GM10248 (cell line): Measurements from ENCODE around the gene ZNF718.
"Not testable (repeated sequence)": the region's sequence is repeated elsewhere in the genome, so short reads cannot be mapped to it uniquely, and the experiment has no call there.

Experiments used
- CTCF ChIA-PET: fragments of 300-600 bp; sonication (Branson Sonifier 250); formaldehyde crosslinking; extraction: SDS; loops from one replicate; lab custom pipeline; 2021; ENCODE audit warnings: antibody characterized with exemption; lab: Yijun Ruan, JAX
- POLR2A ChIA-PET: fragments of 350-650 bp; sonication (Branson Sonifier 250); formaldehyde crosslinking; extraction: SDS; loops from one replicate; lab custom pipeline; 2020; ENCODE audit warnings: antibody characterized with exemption; lab: Yijun Ruan, JAX
- DNase-seq: peaks from one replicate; pipeline ENCODE4 v3.0.0; 2012; ENCODE audit errors: extremely low spot score
- TF ChIP-seq, protein P1 (sequence below): IDR thresholded peaks from 2 replicates; pipeline ENCODE4 v1.5.1; 2012; ENCODE audit warnings: mild to moderate bottlenecking, low read depth; ENCODE audit errors: extremely low read depth, missing control alignments, control extremely low read depth

Gene ZNF718

GRCh38 chr4:146621-147020, 22.3 kb downstream of the ZNF718 start:
- ChIA-PET POLR2A (no interaction called here), CTCF (no interaction called here)
- no peak for DNase-seq
- TF ChIP-seq, protein P1, sequence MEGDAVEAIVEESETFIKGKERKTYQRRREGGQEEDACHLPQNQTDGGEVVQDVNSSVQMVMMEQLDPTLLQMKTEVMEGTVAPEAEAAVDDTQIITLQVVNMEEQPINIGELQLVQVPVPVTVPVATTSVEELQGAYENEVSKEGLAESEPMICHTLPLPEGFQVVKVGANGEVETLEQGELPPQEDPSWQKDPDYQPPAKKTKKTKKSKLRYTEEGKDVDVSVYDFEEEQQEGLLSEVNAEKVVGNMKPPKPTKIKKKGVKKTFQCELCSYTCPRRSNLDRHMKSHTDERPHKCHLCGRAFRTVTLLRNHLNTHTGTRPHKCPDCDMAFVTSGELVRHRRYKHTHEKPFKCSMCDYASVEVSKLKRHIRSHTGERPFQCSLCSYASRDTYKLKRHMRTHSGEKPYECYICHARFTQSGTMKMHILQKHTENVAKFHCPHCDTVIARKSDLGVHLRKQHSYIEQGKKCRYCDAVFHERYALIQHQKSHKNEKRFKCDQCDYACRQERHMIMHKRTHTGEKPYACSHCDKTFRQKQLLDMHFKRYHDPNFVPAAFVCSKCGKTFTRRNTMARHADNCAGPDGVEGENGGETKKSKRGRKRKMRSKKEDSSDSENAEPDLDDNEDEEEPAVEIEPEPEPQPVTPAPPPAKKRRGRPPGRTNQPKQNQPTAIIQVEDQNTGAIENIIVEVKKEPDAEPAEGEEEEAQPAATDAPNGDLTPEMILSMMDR: no peak

GRCh38 chr4:147233-147632, 22.9 kb downstream of the ZNF718 start:
- CTCF ChIA-PET: no interaction called here
- TF ChIP-seq, protein P1: no peak

GRCh38 chr4:161496-162284, 37.4 kb downstream of the ZNF718 start:
- ChIA-PET CTCF (no interaction called here), POLR2A (no interaction called here)
- TF ChIP-seq, protein P1: no peak
- DNase-seq: no peak

More at GRCh38 chr4:147233-147632, 22.9 kb downstream of the ZNF718 start:
- POLR2A ChIA-PET: no interaction called here
- DNase-seq: no peak

DNA sequence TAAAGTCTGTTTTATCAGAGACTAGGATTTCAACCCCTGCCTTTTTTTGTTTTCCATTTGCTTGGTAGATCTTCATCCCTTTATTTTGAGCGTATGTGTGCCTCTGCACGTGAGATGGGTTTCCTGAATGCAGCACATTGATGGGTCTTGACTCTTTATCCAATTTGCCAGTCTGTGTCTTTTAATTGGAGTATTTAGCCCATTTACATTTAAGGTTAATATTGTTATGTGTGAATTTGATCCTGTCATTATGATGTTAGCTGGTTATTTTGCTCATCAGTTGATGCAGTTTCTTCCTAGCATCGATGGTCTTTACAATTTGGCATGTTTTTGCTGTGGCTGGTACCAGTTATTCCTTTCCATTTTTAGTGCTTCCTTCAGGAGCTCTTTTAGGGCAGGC, 45.3 kb downstream of the ZNF718 start:
- POLR2A ChIA-PET, CTCF ChIA-PET, DNase-seq: not testable (repeated sequence)

DNA sequence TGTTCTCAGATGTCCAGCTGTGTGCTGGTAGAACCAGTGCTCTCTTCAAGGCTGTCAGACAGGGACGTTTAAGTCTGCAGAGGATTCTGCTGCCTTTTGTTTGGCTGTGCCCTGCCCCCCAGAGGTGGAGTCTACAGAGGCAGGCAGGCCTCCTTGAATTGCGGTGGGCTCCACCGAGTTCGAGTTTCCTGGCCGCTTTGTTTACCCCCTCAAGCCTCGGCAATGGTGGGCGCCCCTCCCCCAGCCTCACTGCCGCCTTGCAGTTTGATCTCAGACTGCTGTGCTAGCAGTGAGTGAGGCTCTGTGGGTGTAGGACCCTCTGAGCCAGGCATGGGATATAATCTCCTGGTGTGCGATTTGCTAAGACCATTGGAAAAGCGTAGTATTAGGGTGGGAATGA, 47.0 kb downstream of the ZNF718 start:
- POLR2A ChIA-PET, DNase-seq, CTCF ChIA-PET: not testable (repeated sequence)

DNA sequence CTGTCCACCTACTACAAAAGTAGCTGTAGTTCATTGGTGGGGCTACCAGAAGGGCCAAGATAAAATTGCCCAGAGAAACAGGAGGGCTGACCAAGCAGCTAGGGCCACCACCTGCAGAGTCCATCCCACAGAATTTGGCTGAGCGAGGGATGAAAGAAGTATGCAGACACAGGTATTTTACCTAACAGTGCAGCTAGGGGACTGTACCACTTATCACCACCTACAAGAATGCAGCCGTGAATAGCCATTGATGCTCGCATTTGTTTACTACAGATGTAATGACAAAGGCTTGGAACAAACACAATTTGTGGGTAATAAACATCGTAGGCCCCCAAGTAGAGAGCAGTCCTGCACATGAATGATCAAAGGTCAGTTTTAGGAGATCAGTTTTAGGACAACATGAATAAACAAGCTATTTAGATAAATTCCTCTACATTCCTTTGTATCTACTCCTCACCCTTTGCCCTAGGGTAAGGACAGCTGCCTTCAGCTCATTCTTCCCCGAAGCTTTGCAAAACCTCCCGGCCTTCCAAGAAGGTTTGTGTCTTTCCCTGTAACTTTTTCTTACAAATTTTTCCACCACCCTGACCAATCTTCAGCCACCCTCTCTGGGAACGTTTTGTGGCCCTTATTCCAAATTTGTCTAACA, 49.5 kb downstream of the ZNF718 start:
- CTCF ChIA-PET: interaction anchor here (0.9 to 1.4 kb wide), 3 partner anchors 9 to 17 kb away, joined by 3 to 5 read pairs (median 3); no protein-coding TSS in a partner anchor
- no peak for DNase-seq
- POLR2A ChIA-PET: no interaction called here
- TF ChIP-seq, protein P1: no peak

- ChIA-PET CTCF (interaction anchor here (1.2 kb wide), 1 partner anchor 61 kb away, joined by 3 read pairs; no protein-coding TSS in a partner anchor), POLR2A (no interaction called here)
- DNase-seq: no peak
- TF ChIP-seq, protein P1: no peak
Measured at GRCh38 chr4:175986-176385, 51.7 kb downstream of the ZNF718 start.
